ENCODE measurements around the gene HPS1. TPM values are rescaled to one million over a fixed set of nuclear protein-coding genes. Genes with fewer than 3 reads are reported as not detected.

The HPS1 gene
- polyA plus RNA-seq, 2 of the 4 experiments (the other 2 are of a cell fraction) = 25.1 to 28.2 TPM

- FAIRE-seq = no peak
These were observed 78.1 kb downstream of the HPS1 start for GRCh38 chr10:98368644-98369043.

GRCh38 chr10:98367604-98368451 is 78.9 kb downstream of the HPS1 start:
- H3K27ac ChIP-seq = no peak overlapping the region
- no peak for FAIRE-seq
- CTCF ChIA-PET = interaction anchor here (0.6 kb wide), 1 partner anchor 201 kb away, joined by 3 read pairs; no protein-coding TSS in a partner anchor
- TF ChIP-seq ELK1 (IDR thresholded peaks at IDR 0.05; ENCODE audit: low read depth, low read length) (no peak), PBX3 (IDR thresholded peaks at IDR 0.05) (no peak), RAD21 (conservative IDR thresholded peaks at IDR 0.05 in 1 of 2, IDR thresholded peaks at IDR 0.05 in 1 of 2) (no peak), MAFK (IDR thresholded peaks at IDR 0.05; ENCODE audit: partially characterized antibody) (no peak), SMC3 (IDR thresholded peaks at IDR 0.05) (no peak), HOXB5 (CRISPR knock-in tag; IDR thresholded peaks at IDR 0.05) (no peak), TFCP2L1 (CRISPR knock-in tag; IDR thresholded peaks at IDR 0.05) (no peak), CTCF (IDR thresholded peaks at IDR 0.05) (no peak), HOXA7 (CRISPR knock-in tag; IDR thresholded peaks at IDR 0.05) (no peak), NR3C1 (IDR thresholded peaks at IDR 0.05) (no peak), TP53 (CRISPR knock-in tag; IDR thresholded peaks at IDR 0.05) (no peak), POLR2AphosphoS2 (conservative IDR thresholded peaks at IDR 0.05; ENCODE audit: low read length) (no peak), MAZ (IDR thresholded peaks at IDR 0.05; ENCODE audit: borderline replicate concordance, low read depth, low read length) (no peak), ATOH8 (CRISPR knock-in tag; IDR thresholded peaks at IDR 0.05; ENCODE audit: low read depth) (no peak), EHMT2 (IDR thresholded peaks at IDR 0.05; ENCODE audit: low read depth) (no peak), EP300 (IDR thresholded peaks at IDR 0.05) (no peak)
- H3K4me1 ChIP-seq = no peaks in the 10 kb centered on the region
- no peak overlapping the region for H3K4me2 ChIP-seq
- ATAC-seq = no peak
- H3K9me3 ChIP-seq = no peaks in the 10 kb centered on the region
- no peak for DNase-seq (ENCODE audit: low read depth in 1 of 2, low spot score in 1 of 2)
- H3K4me3 ChIP-seq = no peak overlapping the region
- WGBS (ENCODE audit: missing lambda C conversion rate) = 76% methylated on average over 19 of the region's 19 CpGs
- POLR2A ChIA-PET = no interaction called here

More at GRCh38 chr10:98368644-98369043, 78.1 kb downstream of the HPS1 start:
- H3K27ac ChIP-seq = no peak overlapping the region
- ChIA-PET POLR2A (no interaction called here), CTCF (no interaction called here)
- no peak overlapping the region for H3K4me3 ChIP-seq
- no peak overlapping the region for H3K4me2 ChIP-seq
- H3K4me1 ChIP-seq = no peaks in the 10 kb centered on the region
- ATAC-seq = no peak
- TF ChIP-seq ESRRA (IDR thresholded peaks at IDR 0.05; ENCODE audit: borderline replicate concordance, low read length) (no peak), HES2 (IDR thresholded peaks at IDR 0.05) (no peak), RARB (CRISPR knock-in tag; IDR thresholded peaks at IDR 0.05) (no peak), REST (IDR thresholded peaks at IDR 0.05) (no peak), RNF2 (IDR thresholded peaks at IDR 0.05; ENCODE audit: borderline replicate concordance, low read depth) (no peak)
- no peak for DNase-seq (ENCODE audit: low read depth in 1 of 2, low spot score in 1 of 2)
- no peaks in the 10 kb centered on the region for H3K9me3 ChIP-seq
- 50% methylated on average over 2 of the region's 2 CpGs for WGBS (ENCODE audit: missing lambda C conversion rate)

Data from A549 (cell line).